Aorta (tissue), 5 donors: ENCODE results near the gene ANKMY1. TPM values are rescaled to one million over a fixed set of nuclear protein-coding genes. Genes with fewer than 3 reads are reported as not detected.
A peak's percentile ranks its signal among the peaks of the same experiment; 100 is the strongest.

ENCODE experiments used
- ATAC-seq: fragments of 200-7000 bp; cut with Tn5 transposase; one replicate; pipeline ENCODE4 v1.9.1; 2022; ENCODE audit warnings: moderate library complexity; ENCODE audit not compliant: low FRiP score
- DNase-seq, 2 donors: peaks; one replicate each; pipeline ENCODE4 v3.0.0-alpha.2; 2020
- H3K27ac ChIP-seq, 2 donors: one replicate each; pipeline ENCODE4 v1.5.1; 2013; ENCODE audit warnings: low read length in 2 of 2, mild to moderate bottlenecking in 2 of 2, moderate library complexity in 2 of 2, control low read depth in 1 of 2, inconsistent platforms in 1 of 2, low read depth in 1 of 2
- H3K27me3 ChIP-seq, 2 donors: one replicate each; pipeline ENCODE4 v1.6.1; 2013; ENCODE audit warnings: control low read depth in 1 of 2, low read length in 1 of 2, mild to moderate bottlenecking in 1 of 2, moderate library complexity in 1 of 2; ENCODE audit not compliant: insufficient read depth in 2 of 2, control insufficient read depth in 1 of 2
- H3K36me3 ChIP-seq, 2 donors: one replicate each; pipeline ENCODE4 v1.6.1; 2013; ENCODE audit warnings: control low read depth in 1 of 2, low read length in 1 of 2, mild to moderate bottlenecking in 1 of 2; ENCODE audit not compliant: insufficient read depth in 2 of 2, control insufficient read depth in 1 of 2
- H3K4me1 ChIP-seq, 2 donors: one replicate each; pipeline ENCODE4 v1.6.1; 2013; ENCODE audit warnings: low read length in 2 of 2, control low read depth in 1 of 2, mild to moderate bottlenecking in 1 of 2, moderate library complexity in 1 of 2; ENCODE audit not compliant: insufficient read depth in 2 of 2, control insufficient read depth in 1 of 2
- H3K4me3 ChIP-seq, 2 donors: one replicate each; pipeline ENCODE4 v1.5.1; 2013; ENCODE audit warnings: low read length in 2 of 2, control low read depth in 1 of 2, mild to moderate bottlenecking in 1 of 2
- H3K9me3 ChIP-seq: one replicate; pipeline ENCODE4 v1.6.1; 2013; ENCODE audit warnings: mild to moderate bottlenecking, low read length; ENCODE audit not compliant: control insufficient read depth
- WGBS, 2 donors: extraction: QIAGEN DNeasy Blood & Tissue Kit; methylation state at CpG; one replicate each; pipeline ENCODE4 v1.1.7; 2013; 5-methylcytosine and 5-hydroxymethylcytosine counted together
- intact Hi-C, 2 donors: fragments of 100-400 bp; cut with DNase I; formaldehyde crosslinking; loops; one replicate each; pipeline versions ENCODE4 v1.14.2 to v1.15.0; 2022
- polyA plus RNA-seq, 2 donors: library from polyadenylated mRNA; stranded (reverse); fragments of 200-250 nt; gene quantifications; one replicate each; pipeline ENCODE4 v1.2.3, GENCODE V29; 2013
- total RNA-seq, 2 donors: library from RNA; stranded (reverse); fragmentation: NEBNext Ultra II Directional; extraction: Animal tissue kit (Norgen Biotek cat#: 25700); gene quantifications; one replicate each; pipeline ENCODE4 v1.2.1, GENCODE V29; 2021
- donor health status: healthy with polysubstance abuse.
- donor health status: Bipolar disorder and iron deficiency.
- donor health status: DM: no; HTN: no; CAD: no.
- donor health status: DM: no; HTN: no; CAD: no.
- donor health status: DM: yes; HTN: yes; CAD: no.

The ANKMY1 gene
- total and polyA plus RNA-seq, 4 donors: 6.2 to 22.0 (median 8.5) TPM

GRCh38 chr2:240517342-240517741 is 40.4 kb downstream of the ANKMY1 start:
- DNase-seq: peak in 1 of 2 donors; percentile 25
- H3K27me3 ChIP-seq: no peaks in the 10 kb centered on the region
- intact Hi-C loops: loop anchor here (10.0 kb wide), 1 partner anchor 187 kb away; no protein-coding TSS in a partner anchor
- 98 to 100% methylated on average over 4 of the region's 4 CpGs for WGBS, 2 donors
- H3K4me1 ChIP-seq: no peaks in the 10 kb centered on the region
- no peak overlapping the region for H3K27ac ChIP-seq
- no peaks in the 10 kb centered on the region for H3K36me3 ChIP-seq
- no peaks in the 10 kb centered on the region for H3K9me3 ChIP-seq
- H3K4me3 ChIP-seq: no peak overlapping the region
- ATAC-seq: no peak

DNA sequence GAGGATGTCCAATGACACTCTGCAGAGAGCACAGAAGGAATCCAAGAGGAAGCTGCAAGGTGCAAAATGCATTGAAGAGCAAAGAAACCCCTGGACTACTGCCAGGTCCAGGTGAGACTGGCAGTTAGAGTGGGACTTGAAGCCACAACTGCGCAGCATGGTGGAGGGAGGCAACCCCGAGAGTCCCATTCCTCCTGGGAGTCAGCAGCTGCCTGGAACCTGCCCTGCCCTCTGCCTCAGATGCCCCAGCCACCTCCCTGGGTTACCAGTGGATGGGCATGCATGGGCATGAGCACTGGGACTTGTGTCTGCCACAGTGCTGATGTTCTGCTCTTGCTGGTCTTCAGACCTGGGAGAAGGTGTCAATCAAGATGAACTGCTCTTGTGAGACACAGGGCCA is 43.2 kb downstream of the ANKMY1 start:
- no peak overlapping the region for H3K27ac ChIP-seq
- no peaks in the 10 kb centered on the region for H3K4me1 ChIP-seq
- no peaks in the 10 kb centered on the region for H3K27me3 ChIP-seq
- intact Hi-C loops: loop anchor here (5.0 to 10.0 kb wide), 2 partner anchors 190 to 328 kb away; no protein-coding TSS in a partner anchor
- no peak for ATAC-seq
- no peaks in the 10 kb centered on the region for H3K9me3 ChIP-seq
- no peaks in the 10 kb centered on the region for H3K36me3 ChIP-seq
- H3K4me3 ChIP-seq: no peak overlapping the region
- WGBS, 2 donors: 96 to 100% methylated on average over 2 of the region's 2 CpGs
- DNase-seq: peak in 1 of 2 donors; percentile 63

DNA sequence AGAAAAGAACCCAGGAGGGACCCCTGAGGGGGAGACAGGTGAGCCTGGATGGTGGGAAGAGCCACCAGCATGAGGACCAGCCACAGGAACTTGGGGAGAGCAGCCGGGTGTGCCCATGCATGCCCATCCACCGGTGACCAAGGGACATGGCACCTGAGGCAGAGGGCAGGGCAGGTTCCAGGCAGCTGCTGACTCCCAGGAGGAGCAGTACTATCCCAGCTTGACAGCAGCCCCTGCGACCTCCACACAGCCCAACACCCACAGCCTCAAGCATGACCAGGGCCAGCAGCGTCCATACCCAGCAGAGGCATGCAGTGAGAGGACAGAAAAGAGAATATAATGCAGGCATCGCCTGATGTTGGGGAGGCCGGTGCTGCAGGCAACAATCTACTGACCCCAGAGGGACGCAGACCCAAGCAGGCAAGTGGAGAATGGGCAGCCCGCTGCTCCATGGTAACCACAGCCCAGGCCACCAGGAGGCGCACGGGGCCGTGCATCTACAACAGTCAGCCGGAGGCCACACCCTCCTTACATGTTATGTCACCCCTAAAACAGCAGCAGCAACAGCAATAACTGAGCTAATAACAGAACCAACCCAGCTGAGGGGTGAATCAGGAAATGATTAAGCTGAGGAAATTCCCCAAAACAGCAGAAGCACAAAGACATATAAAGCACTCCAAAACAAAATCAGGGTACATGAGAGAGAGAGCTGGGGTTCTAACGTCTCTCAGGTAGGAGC is 44.1 kb downstream of the ANKMY1 start:
- Histone ChIP-seq H3K4me1 (no peaks in the 10 kb centered on the region), H3K9me3 (no peaks in the 10 kb centered on the region), H3K27ac (no peak overlapping the region), H3K4me3 (no peak overlapping the region), H3K36me3 (no peaks in the 10 kb centered on the region), H3K27me3 (no peaks in the 10 kb centered on the region)
- WGBS, 2 donors: 42% methylated on average over 13 of the region's 13 CpGs
- peak; percentile 91 to 93 for DNase-seq
- ATAC-seq: peak; percentile 82
- intact Hi-C loops: loop anchor here (5.0 to 10.0 kb wide), 2 partner anchors 191 to 329 kb away; no protein-coding TSS in a partner anchor

- Histone ChIP-seq H3K9me3 (no peaks in the 10 kb centered on the region), H3K4me1 (no peaks in the 10 kb centered on the region), H3K27me3 (no peaks in the 10 kb centered on the region), H3K4me3 (no peak overlapping the region), H3K27ac (no peak overlapping the region), H3K36me3 (no peaks in the 10 kb centered on the region)
- intact Hi-C loops: loop anchor here (5.0 to 10.0 kb wide), 2 partner anchors 192 to 329 kb away; no protein-coding TSS in a partner anchor
- DNase-seq (peak in 1 of 2 donors; percentile 69), ATAC-seq (no peak)
- 96 to 97% methylated on average over 21 of the region's 21 CpGs for WGBS, 2 donors
Measured at GRCh38 chr2:240512666-240513535, 44.9 kb downstream of the ANKMY1 start.

DNA sequence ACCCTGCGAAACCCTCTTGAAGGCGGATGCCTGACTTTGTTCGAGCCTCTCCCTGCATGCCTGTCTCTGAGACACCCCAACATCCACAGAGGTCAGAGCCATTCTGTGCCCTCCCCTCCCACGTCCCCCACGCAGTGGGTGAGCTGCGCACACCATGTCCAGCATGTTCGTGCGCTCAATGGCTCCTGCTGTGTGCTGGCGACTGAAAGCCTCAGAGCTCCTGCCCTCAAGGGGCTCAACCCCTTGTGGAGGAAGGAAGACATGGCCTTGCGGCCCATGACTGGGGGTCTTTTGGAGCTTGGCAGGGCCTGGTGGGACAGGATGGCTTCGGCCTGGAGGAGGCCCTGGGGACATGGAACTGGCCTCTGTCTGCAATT is 45.7 kb downstream of the ANKMY1 start:
- ATAC-seq (no peak), DNase-seq (peak in 1 of 2 donors; percentile 27)
- Histone ChIP-seq H3K27me3 (no peaks in the 10 kb centered on the region), H3K27ac (no peak overlapping the region), H3K36me3 (no peaks in the 10 kb centered on the region), H3K4me3 (no peak overlapping the region), H3K9me3 (no peaks in the 10 kb centered on the region), H3K4me1 (no peaks in the 10 kb centered on the region)
- intact Hi-C loops: loop anchor here (5.0 to 10.0 kb wide), 2 partner anchors 193 to 330 kb away; no protein-coding TSS in a partner anchor
- WGBS, 2 donors: 95 to 96% methylated on average over 9 to 11 of the region's 11 CpGs

DNA sequence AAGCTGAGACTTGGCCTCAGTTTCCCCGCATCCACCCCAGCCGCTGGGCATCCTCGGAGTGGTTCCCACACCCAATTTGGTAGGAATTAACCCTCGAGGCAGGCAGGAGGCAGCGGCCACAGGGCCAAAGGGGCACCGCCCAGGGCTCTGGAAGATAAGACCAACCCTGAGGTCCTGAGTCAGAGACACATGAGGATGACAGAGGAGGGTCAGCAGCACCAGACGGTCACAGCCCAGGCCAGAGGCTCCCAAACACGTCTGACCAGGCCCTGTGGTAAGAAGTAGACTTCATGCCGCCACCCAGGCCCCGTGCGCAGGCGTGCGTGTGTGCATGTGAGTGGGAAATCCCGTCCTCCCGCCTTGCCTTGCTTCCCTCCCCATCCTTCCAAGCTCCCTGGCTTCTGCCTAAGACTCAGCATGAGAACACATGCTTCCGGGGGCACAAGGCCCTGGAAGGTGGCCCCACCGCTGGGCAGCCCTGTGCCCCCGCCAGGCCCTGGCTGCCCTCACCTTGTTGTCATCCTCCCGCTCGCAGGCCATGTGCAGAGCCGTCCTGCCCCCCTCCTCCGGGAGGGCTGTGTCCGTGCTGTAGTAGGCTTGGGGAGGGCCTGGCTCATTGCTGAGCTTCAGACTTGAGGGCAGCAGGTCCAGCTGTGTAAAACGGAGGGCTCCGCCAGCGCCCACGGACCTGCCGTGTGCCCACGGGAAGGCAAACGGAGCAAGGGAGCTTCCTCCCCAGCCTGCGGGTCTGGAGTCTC is 46.3 kb downstream of the ANKMY1 start:
- peak in 1 of 2 donors; percentile 66 for DNase-seq
- ATAC-seq: no peak
- H3K27me3 ChIP-seq: no peaks in the 10 kb centered on the region
- H3K36me3 ChIP-seq: no peaks in the 10 kb centered on the region
- intact Hi-C loops: loop anchor here (5.0 to 10.0 kb wide), 2 partner anchors 193 to 331 kb away; no protein-coding TSS in a partner anchor
- WGBS, 2 donors: 94 to 95% methylated on average over 30 to 31 of the region's 31 CpGs
- no peak overlapping the region for H3K27ac ChIP-seq
- no peaks in the 10 kb centered on the region for H3K9me3 ChIP-seq
- H3K4me1 ChIP-seq: no peaks in the 10 kb centered on the region
- H3K4me3 ChIP-seq: no peak overlapping the region

DNA sequence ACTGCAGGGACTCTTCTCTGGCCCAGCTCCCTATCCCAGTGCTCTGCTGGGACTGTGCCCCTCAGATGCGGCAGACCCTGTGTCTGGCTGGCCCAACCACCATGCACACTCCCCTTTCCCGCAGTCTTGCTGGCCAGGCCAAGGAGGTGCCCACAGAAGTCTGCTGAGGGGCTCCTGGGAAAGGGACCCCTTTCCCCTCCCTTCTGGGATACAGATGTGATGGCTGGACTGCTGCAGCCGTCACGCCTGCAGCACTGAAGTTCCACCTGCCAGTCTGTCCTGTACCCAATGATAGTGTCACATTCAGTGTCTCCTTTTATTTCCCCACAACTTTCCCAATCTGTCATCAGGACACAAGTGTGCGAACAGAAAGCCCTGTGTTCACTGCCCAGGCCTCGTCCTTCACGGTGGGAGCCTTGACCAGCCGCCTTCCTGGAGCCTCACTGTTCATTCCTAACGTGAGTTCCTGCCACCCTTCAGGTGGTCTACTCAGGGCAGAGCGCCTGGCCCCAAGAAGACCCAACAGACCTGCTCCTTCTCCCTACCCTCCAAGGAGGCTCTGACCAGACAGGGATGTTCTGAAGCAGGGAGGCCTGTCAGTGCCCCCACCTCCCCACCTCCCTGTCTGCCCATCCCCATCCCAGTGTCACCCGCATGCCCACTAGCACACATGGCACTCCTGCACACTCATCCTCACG is 47.1 kb downstream of the ANKMY1 start:
- Histone ChIP-seq H3K27ac (no peak overlapping the region), H3K4me3 (no peak overlapping the region), H3K36me3 (no peaks in the 10 kb centered on the region), H3K9me3 (no peaks in the 10 kb centered on the region), H3K4me1 (no peaks in the 10 kb centered on the region), H3K27me3 (no peaks in the 10 kb centered on the region)
- intact Hi-C loops: loop anchor here (5.0 to 10.0 kb wide), 2 partner anchors 194 to 332 kb away; no protein-coding TSS in a partner anchor
- no peak for ATAC-seq
- 92% methylated on average over 12 of the region's 12 CpGs for WGBS, 2 donors
- peak in 1 of 2 donors; percentile 49 for DNase-seq
